Measurements from ENCODE around the gene CYFIP1.

DNA sequence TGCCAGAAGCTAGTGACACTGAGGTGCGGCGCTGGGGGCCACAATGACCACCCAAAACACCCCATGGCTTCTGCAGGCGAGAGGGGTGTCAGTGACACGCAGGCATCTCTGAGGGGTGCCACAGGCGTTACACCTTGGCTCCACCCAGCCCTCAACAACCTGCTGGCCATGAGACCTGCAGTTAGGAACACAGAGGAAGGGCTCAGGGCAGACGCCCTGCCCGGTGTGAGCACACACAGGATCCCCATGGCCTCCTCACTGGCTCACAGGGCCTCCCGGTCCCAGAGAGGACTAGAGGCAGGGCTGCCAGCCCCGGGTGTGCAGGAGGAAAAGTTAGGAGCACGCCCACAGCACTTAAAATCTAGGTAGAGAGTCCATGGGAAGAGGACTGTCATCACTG, 35.1 kb downstream of the CYFIP1 start:
- TF ChIP-seq MEF2A (IDR thresholded peaks at IDR 0.05; ENCODE audit: control insufficient read depth, low read depth, low read length) (no peak), JUNB (CRISPR knock-in tag; conservative IDR thresholded peaks at IDR 0.05) (no peak), ZNF586 (CRISPR knock-in tag; conservative IDR thresholded peaks at IDR 0.05) (no peak), POLR2A (conservative IDR thresholded peaks at IDR 0.05) (no peak), ZNF507 (tag; conservative IDR thresholded peaks at IDR 0.05) (no peak), POLR2AphosphoS5 (IDR thresholded peaks at IDR 0.05; ENCODE audit: control insufficient read depth, insufficient read depth, low read depth, low read length) (no peak), STAT5A (IDR thresholded peaks at IDR 0.05; ENCODE audit: borderline replicate concordance, low read length) (no peak)
- TF ChIP-seq, protein P1, sequence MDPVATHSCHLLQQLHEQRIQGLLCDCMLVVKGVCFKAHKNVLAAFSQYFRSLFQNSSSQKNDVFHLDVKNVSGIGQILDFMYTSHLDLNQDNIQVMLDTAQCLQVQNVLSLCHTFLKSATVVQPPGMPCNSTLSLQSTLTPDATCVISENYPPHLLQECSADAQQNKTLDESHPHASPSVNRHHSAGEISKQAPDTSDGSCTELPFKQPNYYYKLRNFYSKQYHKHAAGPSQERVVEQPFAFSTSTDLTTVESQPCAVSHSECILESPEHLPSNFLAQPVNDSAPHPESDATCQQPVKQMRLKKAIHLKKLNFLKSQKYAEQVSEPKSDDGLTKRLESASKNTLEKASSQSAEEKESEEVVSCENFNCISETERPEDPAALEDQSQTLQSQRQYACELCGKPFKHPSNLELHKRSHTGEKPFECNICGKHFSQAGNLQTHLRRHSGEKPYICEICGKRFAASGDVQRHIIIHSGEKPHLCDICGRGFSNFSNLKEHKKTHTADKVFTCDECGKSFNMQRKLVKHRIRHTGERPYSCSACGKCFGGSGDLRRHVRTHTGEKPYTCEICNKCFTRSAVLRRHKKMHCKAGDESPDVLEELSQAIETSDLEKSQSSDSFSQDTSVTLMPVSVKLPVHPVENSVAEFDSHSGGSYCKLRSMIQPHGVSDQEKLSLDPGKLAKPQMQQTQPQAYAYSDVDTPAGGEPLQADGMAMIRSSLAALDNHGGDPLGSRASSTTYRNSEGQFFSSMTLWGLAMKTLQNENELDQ (CRISPR knock-in tag; IDR thresholded peaks at IDR 0.05; ENCODE audit: borderline replicate concordance): no peak
- TF ChIP-seq, protein P2, sequence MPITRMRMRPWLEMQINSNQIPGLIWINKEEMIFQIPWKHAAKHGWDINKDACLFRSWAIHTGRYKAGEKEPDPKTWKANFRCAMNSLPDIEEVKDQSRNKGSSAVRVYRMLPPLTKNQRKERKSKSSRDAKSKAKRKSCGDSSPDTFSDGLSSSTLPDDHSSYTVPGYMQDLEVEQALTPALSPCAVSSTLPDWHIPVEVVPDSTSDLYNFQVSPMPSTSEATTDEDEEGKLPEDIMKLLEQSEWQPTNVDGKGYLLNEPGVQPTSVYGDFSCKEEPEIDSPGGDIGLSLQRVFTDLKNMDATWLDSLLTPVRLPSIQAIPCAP (CRISPR knock-in tag; IDR thresholded peaks at IDR 0.05; ENCODE audit: borderline replicate concordance): no peak
- TF ChIP-seq, protein P3, sequence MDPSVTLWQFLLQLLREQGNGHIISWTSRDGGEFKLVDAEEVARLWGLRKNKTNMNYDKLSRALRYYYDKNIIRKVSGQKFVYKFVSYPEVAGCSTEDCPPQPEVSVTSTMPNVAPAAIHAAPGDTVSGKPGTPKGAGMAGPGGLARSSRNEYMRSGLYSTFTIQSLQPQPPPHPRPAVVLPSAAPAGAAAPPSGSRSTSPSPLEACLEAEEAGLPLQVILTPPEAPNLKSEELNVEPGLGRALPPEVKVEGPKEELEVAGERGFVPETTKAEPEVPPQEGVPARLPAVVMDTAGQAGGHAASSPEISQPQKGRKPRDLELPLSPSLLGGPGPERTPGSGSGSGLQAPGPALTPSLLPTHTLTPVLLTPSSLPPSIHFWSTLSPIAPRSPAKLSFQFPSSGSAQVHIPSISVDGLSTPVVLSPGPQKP (CRISPR knock-in tag; IDR thresholded peaks at IDR 0.05): no peak
- TF ChIP-seq, protein P4, sequence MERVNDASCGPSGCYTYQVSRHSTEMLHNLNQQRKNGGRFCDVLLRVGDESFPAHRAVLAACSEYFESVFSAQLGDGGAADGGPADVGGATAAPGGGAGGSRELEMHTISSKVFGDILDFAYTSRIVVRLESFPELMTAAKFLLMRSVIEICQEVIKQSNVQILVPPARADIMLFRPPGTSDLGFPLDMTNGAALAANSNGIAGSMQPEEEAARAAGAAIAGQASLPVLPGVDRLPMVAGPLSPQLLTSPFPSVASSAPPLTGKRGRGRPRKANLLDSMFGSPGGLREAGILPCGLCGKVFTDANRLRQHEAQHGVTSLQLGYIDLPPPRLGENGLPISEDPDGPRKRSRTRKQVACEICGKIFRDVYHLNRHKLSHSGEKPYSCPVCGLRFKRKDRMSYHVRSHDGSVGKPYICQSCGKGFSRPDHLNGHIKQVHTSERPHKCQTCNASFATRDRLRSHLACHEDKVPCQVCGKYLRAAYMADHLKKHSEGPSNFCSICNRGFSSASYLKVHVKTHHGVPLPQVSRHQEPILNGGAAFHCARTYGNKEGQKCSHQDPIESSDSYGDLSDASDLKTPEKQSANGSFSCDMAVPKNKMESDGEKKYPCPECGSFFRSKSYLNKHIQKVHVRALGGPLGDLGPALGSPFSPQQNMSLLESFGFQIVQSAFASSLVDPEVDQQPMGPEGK (CRISPR knock-in tag; IDR thresholded peaks at IDR 0.05; ENCODE audit: borderline replicate concordance): no peak

Data from K562 (cell line).